VCaP (cell line): ENCODE measurements around the gene PLPPR2.
"Not testable (repeated sequence)": the region's sequence is repeated elsewhere in the genome, so short reads cannot be mapped to it uniquely, and the experiment has no call there.

Source experiments
- H3K27ac ChIP-seq: fragments of 450-650 bp; 2 replicates; pipeline ENCODE4 v1.5.1; 2017
- TF ChIP-seq, protein P1 (sequence below): fragments of 450-650 bp; conservative IDR thresholded peaks from 2 replicates; pipeline ENCODE4 v1.5.1; 2017; ENCODE audit warnings: mild to moderate bottlenecking, moderate library complexity

Gene PLPPR2

DNA sequence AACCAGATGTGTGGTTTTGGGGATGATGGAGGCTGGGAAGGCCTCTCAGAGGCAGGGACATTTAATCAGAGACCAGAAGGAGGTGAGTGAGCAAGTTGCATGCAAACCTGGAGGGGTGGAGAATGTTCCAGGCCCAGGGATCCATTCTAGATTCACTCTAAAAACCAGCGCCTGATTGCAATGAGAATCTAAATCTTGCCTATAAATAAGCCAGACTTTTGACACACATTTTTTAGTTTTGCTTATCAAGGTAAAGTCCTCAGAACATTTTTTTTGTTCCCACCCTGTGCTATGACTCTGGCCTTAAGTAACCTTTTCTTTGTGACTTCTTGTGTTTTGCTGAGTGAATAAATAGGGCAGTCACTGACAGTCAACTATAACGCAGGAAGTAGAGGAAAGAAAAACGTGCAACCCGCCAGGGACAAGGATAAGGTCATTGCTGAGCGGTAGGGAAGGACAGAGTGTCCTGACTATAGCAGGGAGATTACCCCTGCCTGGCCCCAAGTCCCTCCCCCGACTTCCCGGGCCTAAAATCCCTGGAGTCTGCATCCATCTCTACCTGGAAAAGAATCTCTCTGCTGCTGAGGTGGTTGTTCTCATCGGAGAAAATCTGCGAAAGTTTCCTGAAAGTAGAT lies 49.5 kb downstream of the PLPPR2 start:
- no peak overlapping the region for H3K27ac ChIP-seq
- TF ChIP-seq, protein P1, sequence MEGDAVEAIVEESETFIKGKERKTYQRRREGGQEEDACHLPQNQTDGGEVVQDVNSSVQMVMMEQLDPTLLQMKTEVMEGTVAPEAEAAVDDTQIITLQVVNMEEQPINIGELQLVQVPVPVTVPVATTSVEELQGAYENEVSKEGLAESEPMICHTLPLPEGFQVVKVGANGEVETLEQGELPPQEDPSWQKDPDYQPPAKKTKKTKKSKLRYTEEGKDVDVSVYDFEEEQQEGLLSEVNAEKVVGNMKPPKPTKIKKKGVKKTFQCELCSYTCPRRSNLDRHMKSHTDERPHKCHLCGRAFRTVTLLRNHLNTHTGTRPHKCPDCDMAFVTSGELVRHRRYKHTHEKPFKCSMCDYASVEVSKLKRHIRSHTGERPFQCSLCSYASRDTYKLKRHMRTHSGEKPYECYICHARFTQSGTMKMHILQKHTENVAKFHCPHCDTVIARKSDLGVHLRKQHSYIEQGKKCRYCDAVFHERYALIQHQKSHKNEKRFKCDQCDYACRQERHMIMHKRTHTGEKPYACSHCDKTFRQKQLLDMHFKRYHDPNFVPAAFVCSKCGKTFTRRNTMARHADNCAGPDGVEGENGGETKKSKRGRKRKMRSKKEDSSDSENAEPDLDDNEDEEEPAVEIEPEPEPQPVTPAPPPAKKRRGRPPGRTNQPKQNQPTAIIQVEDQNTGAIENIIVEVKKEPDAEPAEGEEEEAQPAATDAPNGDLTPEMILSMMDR: no peak

DNA sequence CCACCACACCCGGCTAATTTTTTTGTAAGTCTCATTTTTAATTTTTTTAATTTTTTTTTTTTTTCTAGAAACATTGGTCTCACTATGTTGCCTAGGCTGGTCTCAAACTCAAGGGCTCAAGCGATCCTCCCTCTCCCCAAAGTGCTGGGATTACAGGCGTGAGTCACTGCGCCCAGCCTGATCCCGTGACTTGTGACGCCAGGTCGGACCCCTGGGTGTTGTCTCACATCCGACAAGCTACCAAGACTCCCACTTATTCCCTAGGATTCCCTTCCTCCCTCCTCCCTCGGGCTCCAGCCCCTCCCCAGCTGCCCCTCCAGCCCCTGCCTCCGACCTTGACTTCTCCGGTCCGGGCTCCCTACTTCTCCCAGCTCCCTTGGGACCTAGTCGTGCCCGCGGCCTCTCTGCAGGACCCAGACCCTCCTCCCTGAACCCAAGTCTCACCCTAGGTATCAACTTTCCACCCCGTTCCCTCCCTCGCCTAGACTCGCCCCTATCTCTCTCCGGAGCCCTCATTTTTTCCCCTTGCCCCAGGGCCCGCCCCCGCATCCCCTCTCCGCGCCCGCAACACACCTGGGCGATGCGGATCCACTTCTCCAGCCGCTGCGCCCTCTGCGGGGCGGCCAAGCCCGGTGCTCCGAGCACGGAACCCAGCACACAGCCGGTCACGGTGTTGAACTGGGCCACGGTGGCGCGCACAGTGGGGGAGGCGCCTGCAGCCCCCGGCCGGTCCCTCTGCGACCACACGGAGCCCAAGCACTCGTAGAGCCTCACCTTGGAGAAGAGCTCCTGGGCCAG lies 50.8 kb downstream of the PLPPR2 start:
- TF ChIP-seq, protein P1: no peak

DNA sequence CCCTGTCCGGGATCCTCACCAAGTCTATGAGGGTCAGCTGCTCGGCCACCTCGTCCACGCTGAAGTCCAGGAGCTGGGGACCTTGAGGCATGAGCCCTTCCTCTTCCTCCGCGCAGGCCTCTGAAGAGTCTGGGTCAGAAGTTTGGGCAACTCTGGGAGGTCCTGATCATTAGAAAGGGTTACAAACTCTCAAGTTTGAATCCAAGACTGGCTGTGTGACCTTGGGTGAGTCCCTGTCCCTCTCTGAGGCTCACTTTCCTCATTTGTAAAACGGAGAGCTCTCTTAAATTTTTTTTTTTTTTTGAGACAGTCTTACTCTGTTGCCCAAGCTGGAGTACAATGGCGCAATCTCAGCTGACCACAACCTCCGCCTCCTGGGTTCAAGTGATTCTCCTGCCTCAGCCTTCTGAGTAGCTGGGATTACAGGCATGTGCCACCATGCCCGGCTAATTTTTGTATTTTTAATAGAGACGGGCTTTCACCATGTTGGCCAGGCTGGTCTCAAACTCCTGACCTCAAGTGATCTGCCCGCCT lies 51.5 kb downstream of the PLPPR2 start:
- not testable (repeated sequence) for H3K27ac ChIP-seq

More for the DNA sequence above, 50.8 kb downstream of the PLPPR2 start:
- no peak overlapping the region for H3K27ac ChIP-seq

DNA sequence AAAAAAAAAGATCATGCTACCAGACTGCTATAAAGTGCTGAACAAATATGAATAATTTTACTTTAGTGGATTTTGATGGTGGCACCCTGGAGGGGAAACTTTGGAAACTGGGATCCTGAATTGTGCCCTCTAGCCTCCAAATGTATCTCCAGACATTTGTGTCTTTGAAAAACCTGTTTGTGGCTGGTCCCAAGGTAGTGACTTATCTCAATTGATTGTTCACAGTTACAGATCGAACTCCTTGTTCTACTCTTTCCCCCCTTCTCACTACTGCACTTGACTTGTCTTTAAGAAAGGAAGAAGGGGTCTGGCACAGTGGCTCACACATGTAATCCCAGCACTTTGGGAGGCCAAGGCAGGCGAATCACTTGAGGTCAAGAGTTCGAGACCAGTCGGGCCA lies 53.4 kb downstream of the PLPPR2 start:
- H3K27ac ChIP-seq: no peak overlapping the region
- TF ChIP-seq, protein P1: no peak

DNA sequence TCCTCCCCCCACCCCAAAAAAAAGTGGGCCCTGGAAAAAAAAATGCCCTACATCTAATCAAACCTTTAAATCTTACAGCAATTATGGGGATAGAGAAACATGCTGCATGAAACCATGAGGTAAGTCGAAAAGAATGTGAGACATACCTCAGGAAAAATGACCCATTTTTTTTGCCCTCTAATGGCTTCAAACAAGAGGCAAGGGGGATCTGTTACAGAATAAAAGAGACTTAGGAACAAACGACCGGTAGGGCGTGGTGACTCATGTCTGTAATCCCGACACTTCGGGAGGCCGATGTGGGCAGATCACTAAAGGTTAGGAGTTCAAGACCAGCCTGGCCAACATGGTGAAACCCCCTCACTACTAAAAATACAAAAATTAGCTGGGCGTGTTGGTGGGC lies 55.5 kb downstream of the PLPPR2 start:
- H3K27ac ChIP-seq: no peak overlapping the region
- TF ChIP-seq, protein P1: no peak

DNA sequence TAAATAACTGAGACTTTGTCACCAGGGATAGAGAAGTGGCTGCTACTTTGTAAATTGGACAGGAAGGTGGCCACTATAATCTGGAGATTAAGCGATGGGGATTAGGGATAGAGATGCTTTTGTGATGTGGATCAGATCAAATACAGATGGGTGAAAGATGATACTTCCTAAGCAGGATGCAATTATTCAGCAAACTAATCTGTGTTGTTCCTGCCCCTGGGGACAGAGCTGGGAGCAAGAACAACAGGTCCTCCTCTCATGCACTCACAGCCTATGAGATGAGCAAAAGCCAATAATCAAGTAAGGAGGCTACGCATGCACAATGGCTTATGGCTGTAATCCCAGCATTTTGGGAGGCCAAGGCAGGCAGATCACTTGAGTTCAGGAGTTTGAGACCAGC lies 59.3 kb downstream of the PLPPR2 start:
- H3K27ac ChIP-seq: no peak overlapping the region
- TF ChIP-seq, protein P1: no peak
